ENCODE data around the gene KATNAL1. TPM values are rescaled to one million over a fixed set of nuclear protein-coding genes. Genes with fewer than 3 reads are reported as not detected.

The KATNAL1 gene
- total and polyA plus RNA-seq, 12 donors, result 1.5 to 17.9 (median 9.4) TPM

DNA sequence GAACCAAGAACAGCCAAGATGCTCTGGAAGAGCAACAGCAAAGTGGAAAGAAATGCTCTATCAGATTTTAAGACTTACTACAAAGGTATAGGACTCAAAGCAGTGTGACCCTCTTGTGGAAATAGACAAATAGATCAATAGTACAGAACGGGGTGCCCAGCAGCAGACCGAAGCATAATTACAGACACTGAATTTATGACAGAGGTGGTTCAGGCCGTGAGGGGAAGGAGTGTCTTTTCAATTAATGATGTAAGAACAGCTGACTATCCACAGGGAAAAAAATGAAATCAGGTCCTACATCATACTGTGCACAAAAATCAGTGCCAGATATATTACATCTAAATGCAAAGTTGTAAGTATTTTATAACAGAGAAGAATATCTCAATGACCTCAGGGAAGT lies 95.6 kb downstream of the KATNAL1 start:
- no peak overlapping the region for H3K4me3 ChIP-seq

DNA sequence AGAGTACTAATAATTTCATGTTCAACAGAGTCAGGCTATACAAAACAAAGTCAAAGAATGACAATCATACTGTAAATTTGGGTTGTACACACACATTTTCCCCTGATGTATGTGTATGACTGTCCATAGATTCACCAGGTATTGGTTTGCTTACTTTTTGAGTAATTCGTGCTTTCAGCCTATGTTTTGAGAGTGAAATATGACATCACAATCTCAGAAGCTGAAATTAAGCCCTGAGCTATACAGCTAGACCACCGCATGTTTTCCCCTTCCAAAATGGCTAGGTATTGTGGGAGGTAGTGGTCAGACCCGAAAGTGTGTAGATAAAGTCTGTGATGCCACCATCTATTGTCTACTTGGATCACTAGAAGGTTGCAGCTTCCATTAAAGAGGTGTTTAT lies 102.8 kb downstream of the KATNAL1 start:
- Histone ChIP-seq H3K4me1 (replicated peaks in 1 of 2) (no peaks in the 10 kb centered on the region), H3K9me3 (replicated peaks in 1 of 3) (no peaks in the 10 kb centered on the region), H3K36me3 (replicated peaks in 1 of 2) (no peaks in the 10 kb centered on the region), H3K4me3 (no peak overlapping the region), H3K27ac (no peak overlapping the region), H3K27me3 (no peaks in the 10 kb centered on the region)
- no peak for DNase-seq
- TF ChIP-seq, protein P1, sequence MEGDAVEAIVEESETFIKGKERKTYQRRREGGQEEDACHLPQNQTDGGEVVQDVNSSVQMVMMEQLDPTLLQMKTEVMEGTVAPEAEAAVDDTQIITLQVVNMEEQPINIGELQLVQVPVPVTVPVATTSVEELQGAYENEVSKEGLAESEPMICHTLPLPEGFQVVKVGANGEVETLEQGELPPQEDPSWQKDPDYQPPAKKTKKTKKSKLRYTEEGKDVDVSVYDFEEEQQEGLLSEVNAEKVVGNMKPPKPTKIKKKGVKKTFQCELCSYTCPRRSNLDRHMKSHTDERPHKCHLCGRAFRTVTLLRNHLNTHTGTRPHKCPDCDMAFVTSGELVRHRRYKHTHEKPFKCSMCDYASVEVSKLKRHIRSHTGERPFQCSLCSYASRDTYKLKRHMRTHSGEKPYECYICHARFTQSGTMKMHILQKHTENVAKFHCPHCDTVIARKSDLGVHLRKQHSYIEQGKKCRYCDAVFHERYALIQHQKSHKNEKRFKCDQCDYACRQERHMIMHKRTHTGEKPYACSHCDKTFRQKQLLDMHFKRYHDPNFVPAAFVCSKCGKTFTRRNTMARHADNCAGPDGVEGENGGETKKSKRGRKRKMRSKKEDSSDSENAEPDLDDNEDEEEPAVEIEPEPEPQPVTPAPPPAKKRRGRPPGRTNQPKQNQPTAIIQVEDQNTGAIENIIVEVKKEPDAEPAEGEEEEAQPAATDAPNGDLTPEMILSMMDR (IDR thresholded peaks at IDR 0.05), result no peak
- no peak for TF ChIP-seq POLR2A (IDR thresholded peaks at IDR 0.05)
- WGBS, 4 donors, result 96 to 98% (median 97%) methylated on average over 3 of the region's 3 CpGs
- intact Hi-C loops (cut with DNase I), result no loop called here

More for the DNA sequence above, 95.6 kb downstream of the KATNAL1 start:
- no peaks in the 10 kb centered on the region for H3K4me1 ChIP-seq (replicated peaks in 1 of 2)
- H3K27ac ChIP-seq, result no peak overlapping the region
- no peaks in the 10 kb centered on the region for H3K9me3 ChIP-seq (replicated peaks in 1 of 3)
- no peak for DNase-seq
- TF ChIP-seq POLR2A (IDR thresholded peaks at IDR 0.05), result no peak
- TF ChIP-seq, protein P1 (IDR thresholded peaks at IDR 0.05), result no peak
- 88 to 93% (median 90%) methylated on average over 3 of the region's 3 CpGs for WGBS, 4 donors
- H3K36me3 ChIP-seq (replicated peaks in 1 of 2), result no peaks in the 10 kb centered on the region
- intact Hi-C loops (cut with DNase I), result no loop called here
- H3K27me3 ChIP-seq, result no peaks in the 10 kb centered on the region

DNA sequence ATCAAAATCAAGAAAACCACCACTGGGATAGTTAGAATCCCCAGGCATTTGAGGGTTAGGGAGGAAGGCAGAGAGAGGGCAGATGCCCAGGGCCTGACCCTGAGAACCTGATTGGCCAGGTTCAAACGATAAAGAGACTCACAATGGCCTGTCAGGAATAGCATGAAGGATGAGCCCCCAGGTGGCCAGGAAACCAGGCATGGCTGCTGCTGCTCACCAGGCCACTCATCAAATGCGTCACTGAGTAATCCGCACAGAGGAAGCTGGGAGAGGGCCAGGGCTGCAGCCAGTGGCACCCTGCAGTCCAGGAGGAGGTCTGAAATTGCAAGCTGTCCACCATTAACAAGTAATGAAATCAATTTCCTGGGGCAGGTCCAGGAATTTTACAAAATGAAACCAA lies 111.3 kb downstream of the KATNAL1 start:
- 69 to 81% (median 75%) methylated on average over 3 of the region's 3 CpGs for WGBS, 4 donors
- DNase-seq, result peak in 2 of 7 donors; percentile 25 to 79
- TF ChIP-seq, protein P1 (IDR thresholded peaks at IDR 0.05), result no peak
- no peak for TF ChIP-seq POLR2A (IDR thresholded peaks at IDR 0.05)
- Histone ChIP-seq H3K27ac (no peak overlapping the region), H3K36me3 (replicated peaks in 1 of 2) (no peaks in the 10 kb centered on the region), H3K9me3 (replicated peaks in 1 of 3) (no peaks in the 10 kb centered on the region), H3K4me1 (replicated peaks in 1 of 2) (no peaks in the 10 kb centered on the region), H3K4me3 (no peak overlapping the region), H3K27me3 (no peaks in the 10 kb centered on the region)
- intact Hi-C loops (cut with DNase I), result no loop called here

DNA sequence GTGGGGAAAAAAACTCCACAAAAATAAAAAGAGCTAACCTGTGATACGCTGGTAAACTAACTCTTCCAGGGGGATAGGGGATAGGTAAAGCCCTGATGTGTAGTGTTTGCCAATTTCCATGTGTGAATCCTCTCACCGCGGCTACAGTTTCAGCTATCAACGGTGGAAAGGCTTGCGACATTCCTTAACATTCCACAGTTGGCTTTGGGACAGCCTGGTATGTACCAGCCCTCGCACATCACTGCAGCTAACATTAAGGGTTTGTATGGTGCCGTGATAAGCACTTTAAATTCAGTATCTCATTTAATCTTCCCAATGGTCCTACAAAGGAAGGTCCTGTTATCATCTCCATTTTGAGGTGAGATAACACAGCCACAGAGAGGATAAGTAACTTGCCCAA lies 112.4 kb downstream of the KATNAL1 start:
- H3K27me3 ChIP-seq, result no peaks in the 10 kb centered on the region
- no peaks in the 10 kb centered on the region for H3K4me1 ChIP-seq (replicated peaks in 1 of 2)
- no peak for DNase-seq
- no peak overlapping the region for H3K4me3 ChIP-seq
- no peak overlapping the region for H3K27ac ChIP-seq
- TF ChIP-seq, protein P1 (IDR thresholded peaks at IDR 0.05), result no peak
- no peak for TF ChIP-seq POLR2A (IDR thresholded peaks at IDR 0.05)
- H3K36me3 ChIP-seq (replicated peaks in 1 of 2), result no peaks in the 10 kb centered on the region
- intact Hi-C loops (cut with DNase I), result no loop called here
- 82 to 91% (median 90%) methylated on average over 7 of the region's 7 CpGs for WGBS, 4 donors
- no peaks in the 10 kb centered on the region for H3K9me3 ChIP-seq (replicated peaks in 1 of 3)
